Esophagus squamous epithelium (tissue), 4 donors: Measurements from ENCODE around the gene TNRC6B.

ENCODE experiments used
- POLR2A ChIP-seq, 4 donors: fragments of 450-650 bp; IDR thresholded peaks; one replicate each; pipeline ENCODE4 v1.6.1; 2017; ENCODE audit warnings: antibody characterized with exemption in 4 of 4, mild to moderate bottlenecking in 4 of 4, moderate library complexity in 3 of 4
- TF ChIP-seq, protein P1 (sequence below), 6 experiments: fragments of 450-650 bp in 4 of 6; fragments of 200-600 bp in 2 of 6; sonication (generic) in 2 of 6; IDR thresholded peaks; one replicate each; pipeline ENCODE4 v1.5.1; 2016 to 2019; ENCODE audit warnings: antibody characterized with exemption in 6 of 6, mild to moderate bottlenecking in 4 of 6, moderate library complexity in 4 of 6

DNA sequence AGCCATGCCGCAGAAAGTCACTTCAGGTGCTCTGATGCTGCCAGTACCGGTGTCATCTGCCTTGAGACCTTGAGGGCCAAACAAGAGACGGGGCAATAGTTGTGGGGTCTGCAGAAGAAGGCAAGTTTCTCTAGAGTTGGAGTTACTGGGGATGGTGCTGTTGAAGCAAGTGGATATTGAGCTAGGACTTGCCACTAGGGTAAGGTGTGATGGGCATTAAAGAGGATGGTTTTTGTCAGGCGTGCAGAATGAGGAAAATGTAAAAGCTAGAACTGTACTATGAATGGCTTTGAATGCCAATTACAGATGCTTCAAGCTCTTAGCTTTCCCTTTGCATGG lies 61.6 kb downstream of the TNRC6B start:
- no peak for TF ChIP-seq POLR2A (IDR thresholded peaks at IDR 0.05)
- TF ChIP-seq, protein P1, sequence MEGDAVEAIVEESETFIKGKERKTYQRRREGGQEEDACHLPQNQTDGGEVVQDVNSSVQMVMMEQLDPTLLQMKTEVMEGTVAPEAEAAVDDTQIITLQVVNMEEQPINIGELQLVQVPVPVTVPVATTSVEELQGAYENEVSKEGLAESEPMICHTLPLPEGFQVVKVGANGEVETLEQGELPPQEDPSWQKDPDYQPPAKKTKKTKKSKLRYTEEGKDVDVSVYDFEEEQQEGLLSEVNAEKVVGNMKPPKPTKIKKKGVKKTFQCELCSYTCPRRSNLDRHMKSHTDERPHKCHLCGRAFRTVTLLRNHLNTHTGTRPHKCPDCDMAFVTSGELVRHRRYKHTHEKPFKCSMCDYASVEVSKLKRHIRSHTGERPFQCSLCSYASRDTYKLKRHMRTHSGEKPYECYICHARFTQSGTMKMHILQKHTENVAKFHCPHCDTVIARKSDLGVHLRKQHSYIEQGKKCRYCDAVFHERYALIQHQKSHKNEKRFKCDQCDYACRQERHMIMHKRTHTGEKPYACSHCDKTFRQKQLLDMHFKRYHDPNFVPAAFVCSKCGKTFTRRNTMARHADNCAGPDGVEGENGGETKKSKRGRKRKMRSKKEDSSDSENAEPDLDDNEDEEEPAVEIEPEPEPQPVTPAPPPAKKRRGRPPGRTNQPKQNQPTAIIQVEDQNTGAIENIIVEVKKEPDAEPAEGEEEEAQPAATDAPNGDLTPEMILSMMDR (IDR thresholded peaks at IDR 0.05) = no peak
